Measurements from ENCODE around the gene JAZF1. TPM values are rescaled to one million over a fixed set of nuclear protein-coding genes. Genes with fewer than 3 reads are reported as not detected.

JAZF1 gene
- total and polyA plus RNA-seq, 9 of the 15 experiments (the other 6 are each of a cell fraction or from before 2014, with no cell fraction given), result 0.04 to 0.64 (median 0.11) TPM; not detected in 3

- H3K27me3 ChIP-seq (ENCODE audit: control insufficient read depth in 2 of 2, insufficient read depth in 2 of 2, low read length in 2 of 2), result peaks cover 0 to 3% of the 10 kb centered on the region in 2 experiments; a peak in 1 of 5 replicates
- ATAC-seq (no peak), DNase-seq (ENCODE audit: extremely low read depth in 1 of 4, low spot score in 3 of 4) (no peak), FAIRE-seq (no peak)
- no TSS peak for BruUV-seq (replicated peaks)
- intact Hi-C loops (cut with micrococcal nuclease), result no loop called here
- no peak overlapping the region for H3K4me2 ChIP-seq (ENCODE audit: insufficient read depth, low read length)
- in situ Hi-C loops (cut with MboI), result no loop called here
- H3K4me1 ChIP-seq (replicated peaks in 1 of 2; ENCODE audit: control insufficient read depth in 2 of 2, insufficient read depth in 2 of 2, low read length in 2 of 2), result no peaks in the 10 kb centered on the region
- H4K20me1 ChIP-seq (replicated peaks; ENCODE audit: control insufficient read depth, insufficient read depth, low read length), result no peaks in the 10 kb centered on the region
- no peaks in the 10 kb centered on the region for H3K9me1 ChIP-seq (ENCODE audit: control insufficient read depth, insufficient read depth, low read length)
- H3K4me3 ChIP-seq, result no peak overlapping the region
- H3K36me3 ChIP-seq (ENCODE audit: control insufficient read depth, insufficient read depth, low read length), result no peaks in the 10 kb centered on the region
- no peaks in the 10 kb centered on the region for H3K9me3 ChIP-seq (replicated peaks; ENCODE audit: control insufficient read depth, insufficient read depth, low read depth, low read length)
- no peaks in the 10 kb centered on the region for H3K79me2 ChIP-seq (ENCODE audit: control insufficient read depth, insufficient read depth, low read length)
- CTCF ChIA-PET (ENCODE audit: low intra/inter-chr PET ratio), result interaction anchor here (0.6 kb wide), 1 partner anchor 16 kb away, joined by 4 read pairs; no protein-coding TSS in a partner anchor
- WGBS (ENCODE audit: insufficient coverage, low coverage, missing lambda C conversion rate), result 6% methylated on average over 1 of the region's 1 CpG
- no peak overlapping the region for H3K9ac ChIP-seq (ENCODE audit: insufficient read depth in 1 of 2, low read depth in 2 of 2, low read length in 2 of 2)
- TF ChIP-seq IRF2 (CRISPR knock-in tag; IDR thresholded peaks at IDR 0.05) (no peak), DIDO1 (tag; IDR thresholded peaks at IDR 0.05; ENCODE audit: low read depth) (no peak)
- POLR2A ChIA-PET, result interaction anchor here (0.6 to 0.9 kb wide), 2 partner anchors 17 to 19 kb away, joined by 3 read pairs; no protein-coding TSS in a partner anchor
- no peak overlapping the region for H2AFZ ChIP-seq (ENCODE audit: low read depth, low read length)
- H3K27ac ChIP-seq (ENCODE audit: extremely low read depth, low read depth, low read length), result no peak overlapping the region
These were observed 120.1 kb downstream of the JAZF1 start for GRCh38 chr7:28060371-28060950.

DNA sequence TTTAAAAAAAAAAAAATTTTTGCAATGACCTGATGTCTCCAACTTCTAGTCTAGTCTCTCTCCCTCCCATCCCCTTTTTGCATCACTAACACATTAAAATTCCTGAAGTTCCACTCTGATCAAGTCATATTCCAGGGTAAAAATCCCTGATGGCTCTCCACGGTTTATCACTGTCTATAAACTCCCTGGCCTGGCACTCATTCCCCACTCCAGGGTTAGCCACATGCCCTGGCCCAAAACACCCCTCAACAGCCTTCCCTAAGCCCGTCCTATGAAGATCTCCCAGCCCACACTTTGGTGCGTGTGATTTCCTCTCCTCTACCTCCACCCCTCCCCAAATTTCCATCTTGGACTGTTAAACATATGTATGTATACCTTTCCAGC lies 125.4 kb downstream of the JAZF1 start:
- H4K20me1 ChIP-seq (replicated peaks; ENCODE audit: control insufficient read depth, insufficient read depth, low read length), result no peaks in the 10 kb centered on the region
- in situ Hi-C loops (cut with MboI) (no loop called here), intact Hi-C loops (cut with micrococcal nuclease) (no loop called here)
- no peaks in the 10 kb centered on the region for H3K36me3 ChIP-seq (ENCODE audit: control insufficient read depth, insufficient read depth, low read length)
- H3K79me2 ChIP-seq (ENCODE audit: control insufficient read depth, insufficient read depth, low read length), result no peaks in the 10 kb centered on the region
- no peaks in the 10 kb centered on the region for H3K9me1 ChIP-seq (ENCODE audit: control insufficient read depth, insufficient read depth, low read length)
- CTCF ChIA-PET (ENCODE audit: low intra/inter-chr PET ratio), result no interaction called here
- no peak overlapping the region for H3K9ac ChIP-seq (ENCODE audit: insufficient read depth in 1 of 2, low read depth in 2 of 2, low read length in 2 of 2)
- BruUV-seq (replicated peaks), result no TSS peak
- peaks cover 0 to 4% of the 10 kb centered on the region in 2 experiments; a peak in 2 of 5 replicates for H3K27me3 ChIP-seq (ENCODE audit: control insufficient read depth in 2 of 2, insufficient read depth in 2 of 2, low read length in 2 of 2)
- ATAC-seq, result no peak
- no peak overlapping the region for H3K27ac ChIP-seq (ENCODE audit: extremely low read depth, low read depth, low read length)
- 0% methylated on average over 3 of the region's 3 CpGs for WGBS (ENCODE audit: insufficient coverage, low coverage, missing lambda C conversion rate)
- H3K9me3 ChIP-seq (replicated peaks; ENCODE audit: control insufficient read depth, insufficient read depth, low read depth, low read length), result no peaks in the 10 kb centered on the region
- no peaks in the 10 kb centered on the region for H3K4me1 ChIP-seq (replicated peaks in 1 of 2; ENCODE audit: control insufficient read depth in 2 of 2, insufficient read depth in 2 of 2, low read length in 2 of 2)
- no peak overlapping the region for H2AFZ ChIP-seq (ENCODE audit: low read depth, low read length)
- no peak for FAIRE-seq
- no peak for DNase-seq (ENCODE audit: extremely low read depth in 1 of 4, low spot score in 3 of 4)
- POLR2A ChIA-PET, result interaction anchor here (1.4 kb wide), 1 partner anchor 14 kb away, joined by 5 read pairs; no protein-coding TSS in a partner anchor
- no peak overlapping the region for H3K4me2 ChIP-seq (ENCODE audit: insufficient read depth, low read length)
- H3K4me3 ChIP-seq, result no peak overlapping the region
- TF ChIP-seq ZNF398 (CRISPR knock-in tag; IDR thresholded peaks at IDR 0.05) (no peak), MAFF (IDR thresholded peaks at IDR 0.05; ENCODE audit: low read length) (no peak), ZNF407 (IDR thresholded peaks at IDR 0.05; ENCODE audit: low read depth) (no peak)

All from K562 (cell line).